NCI-H1048 (cell line): ENCODE measurements around the gene PPM1F.
"Not testable (repeated sequence)": the region's sequence is repeated elsewhere in the genome, so short reads cannot be mapped to it uniquely, and the experiment has no call there.

ENCODE experiments used
- DNase-seq: peaks from one replicate; lab custom pipeline; 2025; lab: John Stamatoyannopoulos, UW

Gene PPM1F

GRCh38 chr22:21889251-21889990 lies 63.2 kb downstream of the PPM1F start:
- no peak for DNase-seq

GRCh38 chr22:21887841-21888240 lies 64.8 kb downstream of the PPM1F start:
- DNase-seq, result no peak

- DNase-seq, result not testable (repeated sequence)
These were observed 68.7 kb downstream of the PPM1F start for GRCh38 chr22:21883930-21884329.

GRCh38 chr22:21882754-21883333 lies 69.8 kb downstream of the PPM1F start:
- not testable (repeated sequence) for DNase-seq

- DNase-seq, result no peak
These were observed 70.6 kb downstream of the PPM1F start for GRCh38 chr22:21881841-21882753.

- DNase-seq, result no peak
These were observed 76.0 kb downstream of the PPM1F start for GRCh38 chr22:21876486-21877176.

GRCh38 chr22:21874953-21875352 lies 77.7 kb downstream of the PPM1F start:
- not testable (repeated sequence) for DNase-seq

GRCh38 chr22:21873619-21874018 lies 79.0 kb downstream of the PPM1F start:
- no peak for DNase-seq

GRCh38 chr22:21872741-21873140 lies 79.9 kb downstream of the PPM1F start:
- DNase-seq, result not testable (repeated sequence)
